HepG2 (cell line): Measurements from ENCODE around the gene TRANK1. TPM values are rescaled to one million over a fixed set of nuclear protein-coding genes. Genes with fewer than 3 reads are reported as not detected.

ENCODE experiments used
- ATAC-seq: fragments of 200-7000 bp; cut with Tn5 transposase; 3 replicates; pipeline ENCODE4 v1.9.1; 2020; ENCODE audit warnings: mild to moderate bottlenecking, moderate library complexity
- BruUV-seq: library from RNA; stranded (reverse); fragments of 400-500 nt; replicated peaks from 2 replicates; lab custom pipeline; 2021; lab: Mats Ljungman, UMichigan
- CTCF ChIA-PET: fragments of 300-600 bp; formaldehyde crosslinking; extraction: SDS; loops from one replicate; lab custom pipeline; 2021; ENCODE audit warnings: low total read pairs, inconsistent platforms, low intra/inter-chr PET ratio; lab: Yijun Ruan, JAX
- POLR2A ChIA-PET: fragments of 350-600 bp; sonication (Branson Sonifier 250); formaldehyde crosslinking; loops from one replicate; lab custom pipeline; 2020; ENCODE audit warnings: antibody characterized with exemption, inconsistent platforms; lab: Yijun Ruan, JAX
- DNase-seq: peaks from one replicate; pipeline ENCODE4 v3.0.0-alpha.2; 2015; ENCODE audit warnings: low spot score
- FAIRE-seq: peaks from 3 replicates; lab custom pipeline; 2011; peaks lifted over from hg19 to GRCh38; lab: Jason Lieb, UNC
- H2AFZ ChIP-seq: one replicate; pipeline ENCODE4 v1.6.1; 2011; ENCODE audit warnings: low read length, inconsistent platforms
- H3K27ac ChIP-seq: fragments of 300-600 bp; 3 replicates; pipeline ENCODE4 v1.8.0; 2011; ENCODE audit warnings: mixed run types, mild to moderate bottlenecking, mixed read lengths, low read length, inconsistent platforms; ENCODE audit not compliant: insufficient read depth; ENCODE audit errors: extremely low read length
- H3K27me3 ChIP-seq, 2 experiments: fragments of 200-600 bp in 1 of 2; 2 replicates in 1 of 2; 3 replicates in 1 of 2; pipeline versions ENCODE4 v1.6.0 to v1.8.0; 2011; ENCODE audit warnings: low read length in 2 of 2, mild to moderate bottlenecking in 2 of 2, moderate library complexity in 2 of 2, inconsistent platforms in 1 of 2; ENCODE audit not compliant: insufficient read depth in 2 of 2, control insufficient read depth in 1 of 2
- H3K36me3 ChIP-seq, 2 experiments: fragments of 200-600 bp in 1 of 2; replicated peaks in 1 of 2; 2 replicates in 1 of 2; 3 replicates in 1 of 2; pipeline versions ENCODE4 v1.5.1 to v1.8.0; 2011; ENCODE audit warnings: low read length in 2 of 2, inconsistent platforms in 1 of 2; ENCODE audit not compliant: insufficient read depth in 2 of 2, control insufficient read depth in 1 of 2
- H3K4me1 ChIP-seq: 2 replicates; pipeline ENCODE4 v1.5.1; 2012; ENCODE audit warnings: low read length, inconsistent platforms; ENCODE audit not compliant: insufficient read depth
- H3K4me2 ChIP-seq: 2 replicates; pipeline ENCODE4 v1.6.0; 2011; ENCODE audit warnings: low read depth, low read length, inconsistent platforms
- H3K4me3 ChIP-seq, 3 experiments: fragments of 200-600 bp in 1 of 3; sonication (generic), shearing (Covaris generic) in 1 of 3; replicated peaks in 1 of 3; 2 replicates each; pipeline ENCODE4 v1.5.1; 2011 to 2016; ENCODE audit warnings: low read length in 3 of 3, inconsistent platforms in 2 of 3, low read depth in 2 of 3, mild to moderate bottlenecking in 2 of 3, control low read depth in 1 of 3, mixed read lengths in 1 of 3; ENCODE audit not compliant: insufficient read depth in 1 of 3
- H3K79me2 ChIP-seq: one replicate; pipeline ENCODE4 v1.6.1; 2011; ENCODE audit warnings: low read length, inconsistent platforms; ENCODE audit not compliant: insufficient read depth
- H3K9ac ChIP-seq: 2 replicates; pipeline ENCODE4 v1.6.0; 2011; ENCODE audit warnings: mild to moderate bottlenecking, low read depth, low read length, inconsistent platforms; ENCODE audit not compliant: insufficient read depth
- H3K9me3 ChIP-seq: 2 replicates; pipeline ENCODE4 v1.5.1; 2012; ENCODE audit warnings: mild to moderate bottlenecking, low read length
- H4K20me1 ChIP-seq: 2 replicates; pipeline ENCODE4 v1.6.0; 2011; ENCODE audit warnings: inconsistent platforms, mild to moderate bottlenecking, low read length, moderate library complexity; ENCODE audit not compliant: insufficient read depth
- FOSL2 ChIP-seq: sonication (generic); formaldehyde crosslinking; IDR thresholded peaks from 2 replicates; pipeline ENCODE4 v1.4.0; 2020; ENCODE audit warnings: missing genetic modification reagents
- SRF ChIP-seq: IDR thresholded peaks from 2 replicates; pipeline ENCODE4 v1.6.1; 2011; ENCODE audit warnings: mild to moderate bottlenecking, low read depth, low read length, moderate library complexity
- ZC3H4 ChIP-seq: sonication (generic); formaldehyde crosslinking; IDR thresholded peaks from 2 replicates; pipeline ENCODE4 v1.4.0; 2020; ENCODE audit warnings: missing genetic modification reagents, borderline replicate concordance
- ZNF124 ChIP-seq: sonication (generic); formaldehyde crosslinking; IDR thresholded peaks from 2 replicates; pipeline ENCODE4 v1.4.0; 2020; ENCODE audit warnings: missing genetic modification reagents
- WGBS: methylation state at CpG from one replicate; pipeline ENCODE4 v1.1.6; 2017; ENCODE audit warnings: low lambda C conversion rate; 5-methylcytosine and 5-hydroxymethylcytosine counted together
- in situ Hi-C: cut with HindIII; loops from 2 replicates; pipeline ENCODE4 v1.10.0; 2017; ENCODE audit warnings: low pct_unique_long_range_greater_than_20kb; ENCODE audit not compliant: extremely low pct_ligation_motif_present
- intact Hi-C: fragments of 100-400 bp; cut with micrococcal nuclease; formaldehyde crosslinking; loops from one replicate; pipeline ENCODE4 v1.10.0; 2022; ENCODE audit not compliant: unreplicated experiment
- polyA plus RNA-seq, 8 experiments: library from polyadenylated mRNA; depleted of rRNA in 3 of 8; stranded (reverse) in 7 of 8; unstranded in 1 of 8; fragments of >200 nt; fragmentation: Illumina TruSeq in 4 of 8; extraction: Trizol in 4 of 8; gene quantifications; 2 replicates each; pipeline versions ENCODE4 v1.2.1 to v1.2.3, GENCODE V29; 2011 to 2016; ENCODE audit warnings: low read depth in 4 of 8, missing spikeins in 1 of 8, mixed read lengths in 1 of 8; ENCODE audit not compliant: insufficient read depth in 1 of 8
- total RNA-seq, 5 experiments: library from RNA; depleted of rRNA; stranded (reverse); fragments of >200 nt; fragmentation: Illumina TruSeq; extraction: Trizol; gene quantifications; 2 replicates each; pipeline ENCODE4 v1.2.3, GENCODE V29; 2016; ENCODE audit warnings: low read depth in 1 of 5
- TF ChIP-seq, protein P1 (sequence below): sonication (generic); formaldehyde crosslinking; IDR thresholded peaks from 2 replicates; pipeline ENCODE4 v1.8.0; 2022; ENCODE audit warnings: low read depth, missing genetic modification reagents

The TRANK1 gene
- total and polyA plus RNA-seq, 2 of the 13 experiments (the other 11 are each of a cell fraction or from before 2014, with no cell fraction given), result 0.13 to 0.32 TPM

DNA sequence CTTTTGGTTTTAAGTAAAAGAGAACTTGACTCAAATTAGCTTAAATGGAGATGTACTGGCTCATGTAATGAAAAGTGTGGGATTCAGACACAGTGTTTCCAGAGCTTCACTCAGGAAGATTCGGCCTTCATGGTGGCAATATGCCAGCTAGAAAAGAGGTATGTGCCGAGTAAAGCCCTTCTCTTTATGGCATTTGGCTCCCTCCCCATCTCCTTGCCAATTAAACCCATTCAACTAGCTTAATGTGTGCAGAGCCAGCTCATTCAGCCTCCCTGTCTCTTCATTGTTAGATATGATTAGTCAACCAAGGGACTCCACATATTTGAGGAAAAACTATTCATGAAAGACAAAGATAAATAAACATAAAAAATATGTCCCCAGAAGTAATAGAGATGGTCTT lies 15.0 kb upstream of the TRANK1 start:
- H3K36me3 ChIP-seq, result no peaks in the 10 kb centered on the region
- no peak overlapping the region for H2AFZ ChIP-seq
- intact Hi-C loops, result no loop called here
- H3K27ac ChIP-seq, result no peak overlapping the region
- H3K27me3 ChIP-seq, result no peaks in the 10 kb centered on the region; a peak in 1 of 5 replicates
- H3K4me2 ChIP-seq, result no peak overlapping the region
- no peak overlapping the region for H3K4me3 ChIP-seq
- 22% methylated on average over 2 of the region's 2 CpGs for WGBS
- no peak for TF ChIP-seq ZNF124 (CRISPR knock-in tag)
- TF ChIP-seq, protein P1, sequence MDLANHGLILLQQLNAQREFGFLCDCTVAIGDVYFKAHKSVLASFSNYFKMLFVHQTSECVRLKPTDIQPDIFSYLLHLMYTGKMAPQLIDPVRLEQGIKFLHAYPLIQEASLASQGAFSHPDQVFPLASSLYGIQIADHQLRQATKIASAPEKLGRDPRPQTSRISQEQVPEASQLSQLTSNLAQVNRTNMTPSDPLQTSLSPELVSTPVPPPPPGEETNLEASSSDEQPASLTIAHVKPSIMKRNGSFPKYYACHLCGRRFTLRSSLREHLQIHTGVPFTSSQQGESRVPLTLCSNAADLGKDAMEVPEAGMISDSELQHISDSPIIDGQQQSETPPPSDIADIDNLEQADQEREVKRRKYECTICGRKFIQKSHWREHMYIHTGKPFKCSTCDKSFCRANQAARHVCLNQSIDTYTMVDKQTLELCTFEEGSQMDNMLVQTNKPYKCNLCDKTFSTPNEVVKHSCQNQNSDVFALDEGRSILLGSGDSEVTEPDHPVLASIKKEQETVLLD, result no peak
- TF ChIP-seq SRF, result no peak
- TF ChIP-seq, all 625 proteins: peak for 0
- FAIRE-seq (no peak), ATAC-seq (no peak), DNase-seq (no peak)
- ChIA-PET CTCF (interaction anchor here (2.6 kb wide), 1 partner anchor 54 kb away, joined by 22 read pairs; no protein-coding TSS in a partner anchor), POLR2A (interaction anchor here (1.6 kb wide), 1 partner anchor 33 kb away, joined by 10 read pairs; the partner anchor contains the start of genes EPM2AIP1 and MLH1)
- BruUV-seq, result no TSS peak
- no peak overlapping the region for H3K9ac ChIP-seq
- no peaks in the 10 kb centered on the region for H3K9me3 ChIP-seq
- no peaks in the 10 kb centered on the region for H4K20me1 ChIP-seq
- peaks cover 10% of the 10 kb centered on the region; the same call in 1 of the 2 replicates for H3K4me1 ChIP-seq
- in situ Hi-C loops, result loop anchor here (5.0 to 25.0 kb wide), 2 partner anchors 58 to 223 kb away; no protein-coding TSS in a partner anchor
- H3K79me2 ChIP-seq, result no peaks in the 10 kb centered on the region

DNA sequence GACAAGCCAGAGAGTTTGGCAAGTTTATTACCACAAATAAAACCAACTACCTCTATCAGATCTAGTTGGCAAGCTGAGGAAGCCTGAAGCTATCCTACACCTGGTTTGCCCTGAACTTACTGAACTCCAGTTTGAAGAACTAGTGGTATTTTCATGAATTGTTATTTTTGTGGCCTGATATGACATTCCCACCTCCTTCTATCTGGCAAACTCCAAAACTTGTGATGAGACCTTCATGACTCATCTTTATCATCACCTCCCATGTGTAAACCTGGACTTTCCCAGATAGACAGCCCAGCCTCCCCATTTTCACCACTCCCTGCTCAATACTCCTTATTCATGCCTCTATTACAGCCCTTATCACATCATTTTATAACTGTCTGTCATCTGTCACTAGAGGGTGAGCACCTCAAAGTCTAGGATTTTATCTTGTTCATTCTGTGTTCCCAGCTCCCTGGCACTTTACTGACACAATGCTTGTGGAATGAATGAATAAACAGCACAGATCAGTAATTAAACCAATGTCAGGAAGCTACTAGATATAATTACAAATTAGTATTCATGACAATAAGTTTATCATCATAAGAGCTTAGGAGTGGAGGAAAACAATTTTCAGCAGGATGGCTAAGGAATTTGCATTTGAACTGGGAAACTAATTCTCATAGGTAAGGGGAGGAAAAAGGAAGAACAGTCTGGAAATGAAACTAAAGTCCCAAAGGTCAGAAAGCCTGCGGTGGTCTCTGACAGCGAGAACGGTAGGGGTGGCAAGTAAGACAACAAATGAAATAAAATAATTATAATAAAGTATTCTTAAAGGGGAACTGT lies 13.2 kb upstream of the TRANK1 start:
- no peak overlapping the region for H3K27ac ChIP-seq
- POLR2A ChIA-PET, result interaction anchor here (1.0 to 1.6 kb wide), 4 partner anchors 35 to 52 kb away, joined by 3 to 12 read pairs (median 6); partner anchors contain the start of genes EPM2AIP1 and MLH1
- DNase-seq (no peak), ATAC-seq (no peak), FAIRE-seq (no peak)
- in situ Hi-C loops (loop anchor here (5.0 to 25.0 kb wide), 2 partner anchors 56 to 221 kb away; no protein-coding TSS in a partner anchor), intact Hi-C loops (loop anchor here (1.0 kb wide), 3 partner anchors 54 to 229 kb away; no protein-coding TSS in a partner anchor)
- TF ChIP-seq FOSL2 (CRISPR knock-in tag) (peak; percentile 54), ZC3H4 (CRISPR knock-in tag) (no peak)
- CTCF ChIA-PET, result interaction anchor here (1.3 to 2.6 kb wide), 3 partner anchors 53 to 228 kb away, joined by 8 to 22 read pairs (median 11); no protein-coding TSS in a partner anchor
- no TSS peak for BruUV-seq
- H3K27me3 ChIP-seq, result no peaks in the 10 kb centered on the region; a peak in 1 of 5 replicates
- no peak overlapping the region for H3K4me3 ChIP-seq
- H3K4me2 ChIP-seq, result 0 out of 2 replicates have a peak overlapping the region, but pooled peaks have one; percentile 29
- H3K79me2 ChIP-seq, result no peaks in the 10 kb centered on the region
- H2AFZ ChIP-seq, result no peak overlapping the region
- H3K36me3 ChIP-seq, result no peaks in the 10 kb centered on the region
- no peaks in the 10 kb centered on the region for H3K9me3 ChIP-seq
- no peaks in the 10 kb centered on the region for H4K20me1 ChIP-seq
- no peak overlapping the region for H3K9ac ChIP-seq
- peaks cover 10% of the 10 kb centered on the region; the same call in 1 of the 2 replicates for H3K4me1 ChIP-seq
- 35% methylated on average over 3 of the region's 3 CpGs for WGBS
